H9 (cell line): ENCODE data around the gene MKI67. TPM values are rescaled to one million over a fixed set of nuclear protein-coding genes. Genes with fewer than 3 reads are reported as not detected.

ENCODE experiments used
- DNase-seq: peaks from one replicate; pipeline ENCODE4 v3.0.0-alpha.2; 2017
- H2AFZ ChIP-seq: one replicate; pipeline ENCODE4 v1.6.1; 2013; ENCODE audit warnings: mild to moderate bottlenecking, low read length, control low read depth, moderate library complexity
- H2AK5ac ChIP-seq: 2 replicates; pipeline ENCODE4 v1.6.1; 2013; ENCODE audit warnings: low read length, control low read depth, mixed read lengths; ENCODE audit not compliant: insufficient read length
- H2BK120ac ChIP-seq: one replicate; pipeline ENCODE4 v1.6.1; 2013; ENCODE audit warnings: low read depth, mild to moderate bottlenecking, low read length, control low read depth, inconsistent platforms; ENCODE audit not compliant: poor library complexity, severe bottlenecking
- H2BK12ac ChIP-seq: 2 replicates; pipeline ENCODE4 v1.6.1; 2013; ENCODE audit warnings: low read length, control low read depth, mixed read lengths, low read depth; ENCODE audit not compliant: insufficient read length
- H2BK15ac ChIP-seq: 2 replicates; pipeline ENCODE4 v1.6.1; 2013; ENCODE audit warnings: low read depth, low read length, control low read depth
- H2BK20ac ChIP-seq: one replicate; pipeline ENCODE4 v1.6.1; 2013; ENCODE audit warnings: low read depth, mild to moderate bottlenecking, low read length, control low read depth, inconsistent platforms; ENCODE audit not compliant: poor library complexity, severe bottlenecking
- H2BK5ac ChIP-seq: 2 replicates; pipeline ENCODE4 v1.6.1; 2013; ENCODE audit warnings: low read length, control low read depth, mixed read lengths; ENCODE audit not compliant: insufficient read length
- H3K14ac ChIP-seq: 2 replicates; pipeline ENCODE4 v1.6.1; 2013; ENCODE audit warnings: low read length, control low read depth; ENCODE audit not compliant: insufficient read depth
- H3K18ac ChIP-seq: 2 replicates; pipeline ENCODE4 v1.6.1; 2013; ENCODE audit warnings: low read depth, mild to moderate bottlenecking, mixed read lengths, low read length, control low read depth; ENCODE audit not compliant: insufficient read length
- H3K23ac ChIP-seq: 2 replicates; pipeline ENCODE4 v1.6.1; 2013; ENCODE audit warnings: low read length, control low read depth, mixed read lengths, low read depth; ENCODE audit not compliant: insufficient read length
- H3K23me2 ChIP-seq: 2 replicates; pipeline ENCODE4 v1.6.1; 2013; ENCODE audit warnings: low read depth, mild to moderate bottlenecking, mixed read lengths, low read length, control low read depth; ENCODE audit not compliant: insufficient read length, poor library complexity, severe bottlenecking
- H3K27ac ChIP-seq: 2 replicates; pipeline ENCODE4 v1.5.1; 2013; ENCODE audit warnings: low read length, control low read depth, mixed read lengths, low read depth; ENCODE audit not compliant: insufficient read length
- H3K27me3 ChIP-seq: 2 replicates; pipeline ENCODE4 v1.6.1; 2013; ENCODE audit warnings: low read length, control low read depth, inconsistent platforms; ENCODE audit not compliant: insufficient read depth
- H3K4ac ChIP-seq: 2 replicates; pipeline ENCODE4 v1.6.1; 2013; ENCODE audit warnings: low read depth, mild to moderate bottlenecking, control low read depth, inconsistent platforms, low read length, moderate library complexity
- H3K4me1 ChIP-seq: 2 replicates; pipeline ENCODE4 v1.6.1; 2013; ENCODE audit warnings: low read length, control low read depth, inconsistent platforms; ENCODE audit not compliant: insufficient read depth
- H3K4me2 ChIP-seq: 2 replicates; pipeline ENCODE4 v1.6.1; 2013; ENCODE audit warnings: low read length, control low read depth, mixed read lengths; ENCODE audit not compliant: insufficient read length, insufficient read depth
- H3K56ac ChIP-seq: 2 replicates; pipeline ENCODE4 v1.6.1; 2013; ENCODE audit warnings: low read depth, mild to moderate bottlenecking, mixed read lengths, low read length, control low read depth; ENCODE audit not compliant: insufficient read length
- H3K79me1 ChIP-seq: 2 replicates; pipeline ENCODE4 v1.6.1; 2013; ENCODE audit warnings: low read depth, mild to moderate bottlenecking, moderate library complexity, low read length, control low read depth, inconsistent platforms; ENCODE audit not compliant: insufficient read depth, poor library complexity, severe bottlenecking
- H3K79me2 ChIP-seq: 2 replicates; pipeline ENCODE4 v1.6.1; 2013; ENCODE audit warnings: low read length, control low read depth, inconsistent platforms; ENCODE audit not compliant: insufficient read depth
- H3K9ac ChIP-seq: 2 replicates; pipeline ENCODE4 v1.6.1; 2013; ENCODE audit warnings: low read length, control low read depth, mixed read lengths; ENCODE audit not compliant: insufficient read length; ENCODE audit errors: extremely low read depth
- H3K9me3 ChIP-seq: one replicate; pipeline ENCODE4 v1.6.1; 2013; ENCODE audit warnings: low read depth, low read length, inconsistent platforms; ENCODE audit not compliant: control insufficient read depth
- H3T11ph ChIP-seq: one replicate; pipeline ENCODE4 v1.6.1; 2013; ENCODE audit warnings: mild to moderate bottlenecking, low read length, control low read depth, inconsistent platforms
- H4K20me1 ChIP-seq: one replicate; pipeline ENCODE4 v1.6.1; 2013; ENCODE audit not compliant: control insufficient read depth, insufficient read length, insufficient read depth
- H4K5ac ChIP-seq: 2 replicates; pipeline ENCODE4 v1.6.1; 2013; ENCODE audit warnings: low read depth, mild to moderate bottlenecking, mixed read lengths, low read length, control low read depth; ENCODE audit not compliant: insufficient read length
- H4K8ac ChIP-seq: replicated peaks from 2 replicates; pipeline ENCODE4 v1.6.1; 2013; ENCODE audit warnings: low read length, control low read depth, mixed read lengths, low read depth; ENCODE audit not compliant: insufficient read length
- H4K91ac ChIP-seq: 2 replicates; pipeline ENCODE4 v1.6.1; 2013; ENCODE audit warnings: low read depth, mild to moderate bottlenecking, moderate library complexity, mixed read lengths, low read length, control low read depth; ENCODE audit not compliant: insufficient read length
- H3K27ac Mint-ChIP-seq, 3 experiments: 2 replicates in 2 of 3; 3 replicates in 1 of 3; pipeline ENCODE4 v1.8.0; 2020 to 2021; ENCODE audit warnings: mixed read lengths in 3 of 3, mild to moderate bottlenecking in 1 of 3, moderate library complexity in 1 of 3
- H3K27me3 Mint-ChIP-seq: 2 replicates; pipeline ENCODE4 v1.8.0; 2021; ENCODE audit warnings: low read depth, mild to moderate bottlenecking, moderate library complexity, mixed read lengths
- H3K36me3 Mint-ChIP-seq, 3 experiments: 2 replicates in 2 of 3; 3 replicates in 1 of 3; pipeline ENCODE4 v1.8.0; 2020 to 2021; ENCODE audit warnings: low read depth in 3 of 3, mixed read lengths in 3 of 3; ENCODE audit not compliant: insufficient read depth in 1 of 3
- H3K4me1 Mint-ChIP-seq, 2 experiments: 2 replicates each; pipeline ENCODE4 v1.8.0; 2020; ENCODE audit warnings: mixed read lengths in 2 of 2
- H3K4me3 Mint-ChIP-seq, 2 experiments: 2 replicates in 1 of 2; 3 replicates in 1 of 2; pipeline ENCODE4 v1.8.0; 2020 to 2021; ENCODE audit warnings: mild to moderate bottlenecking in 2 of 2, mixed read lengths in 2 of 2, moderate library complexity in 1 of 2
- H3K9me3 Mint-ChIP-seq, 2 experiments: 2 replicates in 1 of 2; 3 replicates in 1 of 2; pipeline ENCODE4 v1.8.0; 2020; ENCODE audit warnings: mild to moderate bottlenecking in 2 of 2, mixed read lengths in 2 of 2, moderate library complexity in 1 of 2
- WGBS: extraction: QIAGEN DNeasy Blood & Tissue Kit; methylation state at CpG from one replicate; pipeline ENCODE4 v1.1.7; 2013; ENCODE audit warnings: missing lambda C conversion rate, low lambda C conversion rate, mixed read lengths; ENCODE audit not compliant: insufficient read length; ENCODE audit errors: extremely low coverage; 5-methylcytosine and 5-hydroxymethylcytosine counted together
- total RNA-seq: library from RNA; stranded (reverse); gene quantifications from 2 replicates; pipeline ENCODE4 v1.2.1, GENCODE V29; 2021
- TF ChIP-seq, protein P1 (sequence below): fragments of 200-600 bp; sonication (generic); conservative IDR thresholded peaks from 3 replicates; pipeline ENCODE4 v1.8.0; 2021; ENCODE audit warnings: antibody characterized with exemption, mild to moderate bottlenecking

MKI67 gene
- total RNA-seq, 1 experiment from 2014 or later, result 108 TPM

DNA sequence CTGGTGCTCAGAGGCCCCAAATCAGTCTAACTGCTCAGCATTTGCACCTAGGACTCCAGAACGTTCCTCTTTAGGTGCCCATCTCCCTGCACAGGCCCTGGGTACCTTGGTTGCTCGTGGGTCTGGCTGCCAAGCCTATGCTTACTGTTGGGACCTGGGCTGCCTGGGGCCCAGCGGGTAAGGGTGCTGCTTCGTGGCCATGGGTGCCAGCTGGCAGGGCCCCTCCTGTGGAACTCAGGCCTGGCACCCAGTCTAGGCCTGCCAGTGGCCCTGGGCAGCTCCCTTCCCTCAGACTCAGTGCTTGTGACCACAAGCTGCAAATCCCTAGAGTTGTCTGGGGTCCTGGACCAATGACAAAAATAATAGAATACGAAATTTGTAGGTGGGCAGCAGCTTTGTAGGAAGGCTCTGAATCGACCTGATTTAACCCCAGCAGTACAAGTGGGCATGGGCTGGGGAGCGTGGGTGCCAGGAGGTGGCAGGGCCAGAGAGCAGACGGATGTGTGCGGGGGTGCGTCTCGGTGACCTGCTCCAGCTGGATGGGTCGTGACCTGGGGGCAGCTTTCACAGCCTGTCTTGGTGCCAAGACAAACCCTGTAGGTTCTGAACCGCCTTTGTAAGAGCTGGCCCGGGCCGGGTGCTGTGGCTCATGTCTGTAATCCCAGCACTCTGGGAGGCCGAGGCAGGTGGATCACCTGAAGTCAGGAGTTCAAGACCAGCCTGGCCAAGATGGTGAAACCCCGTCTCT lies 69.7 kb downstream of the MKI67 start:
- no peaks in the 10 kb centered on the region for H3K4me1 ChIP-seq
- no peaks in the 10 kb centered on the region for H3K79me1 ChIP-seq
- H3K4ac ChIP-seq, result no peak overlapping the region
- no CpG with 5 or more reads among the region's 17 CpGs for whole genome bisulfite sequencing
- Mint-ChIP-seq H3K36me3 (no peaks in the 10 kb centered on the region; a peak in 1 of 7 replicates), H3K4me1 (no peaks in the 10 kb centered on the region; a peak in 1 of 4 replicates), H3K27ac (no peak overlapping the region; a peak in 1 of 7 replicates), H3K9me3 (no peaks in the 10 kb centered on the region), H3K4me3 (no peak overlapping the region), H3K27me3 (no peaks in the 10 kb centered on the region)
- no peaks in the 10 kb centered on the region for H3K9me3 ChIP-seq
- no peak overlapping the region for H3K18ac ChIP-seq
- no peak overlapping the region for H3K56ac ChIP-seq
- no peak overlapping the region for H2BK15ac ChIP-seq
- H3T11ph ChIP-seq, result no peak overlapping the region
- no peaks in the 10 kb centered on the region for H3K79me2 ChIP-seq
- H4K20me1 ChIP-seq, result no peaks in the 10 kb centered on the region
- no peak overlapping the region for H4K5ac ChIP-seq
- no peak overlapping the region for H2BK12ac ChIP-seq
- H2AFZ ChIP-seq, result no peak overlapping the region
- TF ChIP-seq, protein P1, sequence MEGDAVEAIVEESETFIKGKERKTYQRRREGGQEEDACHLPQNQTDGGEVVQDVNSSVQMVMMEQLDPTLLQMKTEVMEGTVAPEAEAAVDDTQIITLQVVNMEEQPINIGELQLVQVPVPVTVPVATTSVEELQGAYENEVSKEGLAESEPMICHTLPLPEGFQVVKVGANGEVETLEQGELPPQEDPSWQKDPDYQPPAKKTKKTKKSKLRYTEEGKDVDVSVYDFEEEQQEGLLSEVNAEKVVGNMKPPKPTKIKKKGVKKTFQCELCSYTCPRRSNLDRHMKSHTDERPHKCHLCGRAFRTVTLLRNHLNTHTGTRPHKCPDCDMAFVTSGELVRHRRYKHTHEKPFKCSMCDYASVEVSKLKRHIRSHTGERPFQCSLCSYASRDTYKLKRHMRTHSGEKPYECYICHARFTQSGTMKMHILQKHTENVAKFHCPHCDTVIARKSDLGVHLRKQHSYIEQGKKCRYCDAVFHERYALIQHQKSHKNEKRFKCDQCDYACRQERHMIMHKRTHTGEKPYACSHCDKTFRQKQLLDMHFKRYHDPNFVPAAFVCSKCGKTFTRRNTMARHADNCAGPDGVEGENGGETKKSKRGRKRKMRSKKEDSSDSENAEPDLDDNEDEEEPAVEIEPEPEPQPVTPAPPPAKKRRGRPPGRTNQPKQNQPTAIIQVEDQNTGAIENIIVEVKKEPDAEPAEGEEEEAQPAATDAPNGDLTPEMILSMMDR, result no peak
- H3K4me2 ChIP-seq, result no peak overlapping the region
- no peak overlapping the region for H2AK5ac ChIP-seq
- no peak overlapping the region for H3K14ac ChIP-seq
- no peaks in the 10 kb centered on the region for H3K27me3 ChIP-seq
- no peak overlapping the region for H2BK20ac ChIP-seq
- no peak overlapping the region for H4K8ac ChIP-seq
- no peak overlapping the region for H2BK120ac ChIP-seq
- DNase-seq, result no peak
- no peak overlapping the region for H3K9ac ChIP-seq
- no peak overlapping the region for H4K91ac ChIP-seq
- no peak overlapping the region for H3K23ac ChIP-seq
- no peak overlapping the region for H2BK5ac ChIP-seq
- H3K27ac ChIP-seq, result no peak overlapping the region
- no peaks in the 10 kb centered on the region for H3K23me2 ChIP-seq
